GM19043 (cell line): Measurements from ENCODE around the gene UQCRFS1.
"Not testable (repeated sequence)": the region's sequence is repeated elsewhere in the genome, so short reads cannot be mapped to it uniquely, and the experiment has no call there.

ENCODE experiments used
- ATAC-seq: cut with Tn5 transposase; IDR thresholded peaks from one replicate; pipeline ENCODE4 v1.9.1; 2021; ENCODE audit warnings: low read depth; ENCODE audit not compliant: unreplicated experiment

UQCRFS1 gene

DNA sequence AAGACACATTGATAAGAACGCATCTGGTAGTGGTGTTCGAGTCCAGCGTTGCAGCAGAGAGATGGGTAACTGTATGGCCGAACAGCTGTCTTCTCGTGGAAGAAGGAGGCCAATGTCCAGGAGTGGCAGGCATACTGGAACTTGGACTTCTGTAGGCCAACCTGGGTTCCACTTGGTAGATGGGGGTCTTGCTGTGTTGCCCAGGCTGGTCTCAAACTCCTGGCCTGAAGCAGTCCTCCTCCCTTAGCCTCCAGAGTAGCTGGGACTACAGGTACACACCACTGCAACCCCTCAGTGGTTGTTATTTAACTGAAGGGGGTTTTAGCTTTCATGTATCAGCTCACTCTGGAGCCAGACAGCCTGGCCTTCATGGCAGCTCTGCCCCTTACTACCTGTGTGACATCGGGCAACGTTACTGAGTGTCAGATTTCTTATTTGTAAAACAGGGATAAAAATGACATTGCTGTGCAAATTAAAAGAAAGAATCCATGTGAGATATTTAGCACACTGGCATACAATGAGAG is 2.4 kb upstream of the UQCRFS1 start:
- no peak for ATAC-seq

DNA sequence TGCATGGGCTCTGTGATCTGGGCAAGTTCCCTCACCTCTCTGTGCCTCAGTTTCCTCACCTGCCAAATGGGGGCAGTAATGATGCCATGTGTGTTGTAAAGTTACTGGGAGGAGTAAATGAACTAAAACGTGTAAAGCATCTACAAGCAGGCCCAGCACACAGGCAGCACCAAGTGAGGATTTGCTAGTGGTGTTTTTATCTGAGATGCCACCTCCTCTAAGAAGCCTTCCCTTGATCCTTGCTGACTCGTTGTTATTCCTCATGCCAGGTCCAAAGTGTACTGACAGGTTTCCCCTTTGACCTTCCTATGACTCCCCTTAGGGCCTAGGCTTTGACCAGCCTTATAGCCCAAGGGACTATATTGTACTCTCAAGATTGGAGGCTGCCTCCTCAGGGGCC is 1.5 kb upstream of the UQCRFS1 start:
- no peak for ATAC-seq

DNA sequence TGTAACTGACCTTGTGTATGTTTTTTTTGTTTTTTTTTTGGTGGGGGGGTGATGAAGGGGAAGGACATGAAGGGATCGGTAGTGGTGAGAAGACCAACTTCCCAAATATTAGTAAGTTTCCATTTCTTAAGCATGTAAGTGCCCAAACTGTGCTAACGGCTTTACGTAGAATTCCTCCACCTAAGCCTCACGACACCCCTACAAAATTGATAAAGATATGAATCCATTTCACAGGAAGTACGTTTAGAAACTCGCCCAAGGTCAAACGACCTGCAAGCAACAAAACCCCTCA is 649 bp downstream of the UQCRFS1 start:
- no peak for ATAC-seq

DNA sequence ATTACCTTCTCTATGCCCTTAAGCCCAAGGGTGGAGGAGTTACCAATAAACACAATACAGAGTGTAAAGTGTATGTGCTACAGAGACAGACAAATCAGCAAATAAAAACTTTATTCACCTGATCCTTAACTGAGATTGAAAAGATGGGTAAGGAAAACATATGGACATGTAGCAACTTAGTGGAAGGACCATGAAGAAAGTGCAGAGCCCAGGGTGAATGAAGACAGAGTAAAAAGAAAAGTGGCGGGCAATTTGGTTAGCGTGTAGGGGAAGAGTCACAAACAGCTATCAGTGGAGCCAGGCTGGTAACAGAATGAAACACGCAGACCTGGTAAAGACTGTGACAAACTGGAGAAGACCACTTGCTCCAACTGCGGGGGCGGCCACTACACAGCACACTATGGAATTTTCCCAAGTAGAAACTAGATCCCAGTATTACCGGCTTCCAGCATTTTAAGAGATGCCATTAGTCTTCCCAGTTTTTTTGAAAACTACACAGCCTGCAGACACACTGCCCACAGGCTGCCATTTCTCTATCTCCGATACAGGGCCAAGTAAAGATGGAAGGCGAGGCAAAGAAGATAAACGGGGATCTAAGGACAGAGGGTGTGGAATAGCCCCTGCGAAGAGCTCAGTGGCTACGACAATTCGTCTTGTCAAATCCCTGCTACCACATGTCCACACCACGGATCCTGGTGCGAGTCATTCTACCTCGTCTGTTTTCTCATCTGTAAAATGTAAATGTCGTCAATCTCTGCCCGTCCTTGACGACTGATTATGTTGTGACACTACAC is 1.2 kb downstream of the UQCRFS1 start:
- ATAC-seq: no peak

DNA sequence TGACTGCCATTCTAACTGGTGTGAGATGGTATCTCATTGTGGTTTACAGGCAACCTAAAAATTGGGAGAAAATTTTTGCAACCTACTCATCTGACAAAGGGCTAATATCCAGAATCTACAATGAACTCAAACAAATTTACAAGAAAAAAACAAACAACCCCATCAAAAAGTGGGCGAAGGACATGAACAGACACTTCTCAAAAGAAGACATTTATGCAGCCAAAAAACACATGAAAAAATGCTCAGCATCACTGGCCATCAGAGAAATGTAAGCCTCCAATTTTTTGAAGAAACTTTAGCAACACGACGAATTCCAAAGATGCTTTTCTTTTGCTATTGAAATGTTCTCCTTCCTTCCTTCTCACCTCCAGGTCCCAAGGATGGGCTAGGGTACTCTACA is 1.9 kb downstream of the UQCRFS1 start:
- ATAC-seq: not testable (repeated sequence)

DNA sequence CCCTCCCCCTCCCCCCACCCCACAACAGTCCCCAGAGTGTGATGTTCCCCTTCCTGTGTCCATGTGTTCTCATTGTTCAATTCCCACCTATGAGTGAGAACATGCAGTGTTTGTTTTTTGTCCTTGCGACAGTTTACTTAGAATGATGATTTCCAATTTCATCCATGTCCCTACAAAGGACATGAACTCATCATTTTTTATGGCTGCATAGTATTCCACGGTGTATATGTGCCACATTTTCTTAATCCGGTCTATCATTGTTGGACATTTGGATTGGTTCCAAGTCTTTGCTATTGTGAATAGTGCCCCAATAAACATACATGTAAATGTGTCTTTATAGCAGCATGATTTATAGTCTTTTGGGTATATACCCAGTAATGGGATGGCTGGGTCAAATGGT is 2.4 kb downstream of the UQCRFS1 start:
- ATAC-seq: not testable (repeated sequence)

DNA sequence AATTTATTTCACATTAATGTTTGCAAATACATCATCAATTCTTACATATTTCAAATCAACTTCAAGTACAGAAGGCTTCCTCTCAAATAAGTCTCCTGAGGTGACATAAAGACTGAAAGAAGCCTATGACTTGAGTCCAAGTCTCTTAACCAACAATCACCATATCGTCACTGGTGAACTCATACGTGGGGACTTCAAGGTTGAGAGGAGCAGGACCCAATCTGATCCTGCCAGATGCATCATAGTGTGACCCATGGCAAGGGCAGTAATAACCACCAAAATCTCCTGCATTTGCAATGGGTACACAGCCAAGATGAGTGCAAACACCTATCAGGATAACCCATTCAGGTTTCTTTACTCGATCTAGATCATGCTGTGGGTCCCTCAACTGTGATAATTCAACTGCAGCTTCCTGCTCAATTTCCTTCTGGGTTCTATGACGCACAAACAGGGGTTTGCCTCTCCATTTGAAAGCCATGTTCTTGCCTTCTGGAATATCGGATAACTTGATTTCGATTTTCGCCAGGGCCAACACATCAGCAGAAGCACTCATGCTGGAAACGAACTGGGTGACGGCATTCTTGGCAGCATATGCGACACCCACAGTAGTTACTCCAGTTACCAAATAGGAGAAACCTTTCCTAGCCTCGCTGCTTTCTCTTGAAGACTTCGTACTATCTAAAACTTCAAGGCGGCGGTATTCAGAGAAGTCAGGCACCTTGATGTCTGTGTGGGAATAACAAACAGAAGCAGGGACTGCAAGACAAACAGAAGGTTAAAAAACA is 5.4 kb downstream of the UQCRFS1 start:
- not testable (repeated sequence) for ATAC-seq

DNA sequence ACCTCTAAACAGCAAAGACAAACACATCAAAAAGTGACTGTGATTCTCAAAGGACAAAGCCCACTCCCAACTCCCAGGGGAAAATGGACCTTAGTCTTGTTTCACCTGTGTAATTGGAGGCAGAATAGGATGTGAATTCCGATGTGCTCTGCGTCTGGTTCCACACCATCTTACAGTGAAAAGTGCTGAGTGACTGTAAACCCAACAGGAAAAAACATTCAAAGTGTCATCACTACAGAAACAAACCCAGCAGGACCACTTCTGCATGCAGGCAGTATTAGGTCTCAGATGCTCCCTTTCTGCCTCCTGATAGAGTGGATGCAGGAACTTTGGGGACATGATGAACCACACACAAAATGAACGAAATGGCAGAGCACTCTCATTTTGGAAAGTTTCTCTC is 6.5 kb downstream of the UQCRFS1 start:
- ATAC-seq: no peak

DNA sequence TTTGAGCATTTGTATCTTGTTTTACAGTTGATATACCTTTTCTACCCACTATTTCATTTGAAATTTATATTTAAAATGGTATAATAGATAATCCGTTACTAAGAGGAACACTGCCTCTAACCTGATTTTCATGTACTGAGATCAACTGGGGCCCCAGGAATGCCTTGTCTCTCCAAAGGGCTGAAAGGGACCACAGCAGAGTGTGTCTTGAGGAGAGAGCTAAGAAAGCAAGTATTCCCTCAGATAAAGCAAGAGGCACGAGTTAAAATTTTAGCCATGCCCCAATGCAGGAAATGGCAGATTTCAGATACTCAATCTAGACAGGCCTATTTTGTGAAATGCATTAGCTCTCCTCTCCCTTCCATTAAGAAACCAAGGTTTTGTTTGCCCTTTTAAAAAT is 10.7 kb downstream of the UQCRFS1 start:
- no peak for ATAC-seq

DNA sequence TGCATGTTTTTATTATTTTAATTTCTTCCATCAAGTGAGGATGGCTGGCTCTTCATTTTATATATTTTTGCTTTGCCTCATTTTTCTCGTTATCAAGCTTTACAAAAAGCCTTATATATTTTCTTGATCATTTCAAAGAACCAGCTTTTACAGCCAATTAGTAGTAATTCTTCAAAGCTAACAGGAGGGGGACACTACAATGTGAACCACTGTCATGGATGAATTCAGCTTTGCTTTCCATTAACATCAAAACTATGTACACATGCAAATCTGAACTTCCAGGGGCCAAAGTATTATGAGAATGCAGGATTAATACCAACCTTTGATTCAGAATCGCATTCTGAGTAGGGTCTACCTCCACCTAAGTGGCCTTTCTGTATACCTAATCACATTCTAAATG is 11.1 kb downstream of the UQCRFS1 start:
- no peak for ATAC-seq

DNA sequence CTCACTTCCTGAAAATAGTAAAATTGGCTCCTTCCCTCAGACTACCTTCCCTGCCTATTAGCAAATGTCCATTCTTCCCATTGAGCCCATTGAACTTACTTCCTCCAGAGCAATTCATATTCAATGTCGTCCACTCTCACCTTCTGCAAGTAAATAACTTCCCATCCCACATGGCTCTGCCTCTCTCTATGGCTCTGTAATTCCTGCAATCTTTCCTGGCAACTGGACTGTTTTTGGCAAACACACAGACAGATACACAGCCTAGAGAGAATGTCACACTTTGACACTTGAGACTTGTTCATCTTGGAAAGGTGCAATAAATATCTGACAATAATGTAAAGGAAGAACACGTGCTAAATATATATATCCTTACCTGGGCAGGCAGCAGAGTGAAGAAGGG is 18.3 kb downstream of the UQCRFS1 start:
- ATAC-seq: no peak

DNA sequence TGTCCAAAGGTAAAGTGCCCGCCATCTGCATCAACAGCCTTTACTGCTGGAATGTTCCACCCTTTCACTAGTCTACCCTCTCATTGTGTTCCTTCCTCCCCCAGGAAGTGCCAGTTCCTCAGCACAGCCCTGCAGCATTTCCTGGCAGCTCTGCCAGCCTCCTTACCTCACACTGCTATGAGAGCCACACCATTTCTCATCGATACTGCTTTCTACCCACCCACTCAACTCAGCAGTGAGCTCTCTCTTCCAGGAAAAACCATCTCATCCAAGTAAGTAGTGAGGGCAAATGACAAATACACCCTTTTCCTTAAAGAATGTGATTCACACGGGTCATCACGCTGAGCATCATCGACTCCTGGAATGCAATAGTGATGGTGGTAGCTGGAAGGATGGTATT is 19.8 kb downstream of the UQCRFS1 start:
- ATAC-seq: no peak

DNA sequence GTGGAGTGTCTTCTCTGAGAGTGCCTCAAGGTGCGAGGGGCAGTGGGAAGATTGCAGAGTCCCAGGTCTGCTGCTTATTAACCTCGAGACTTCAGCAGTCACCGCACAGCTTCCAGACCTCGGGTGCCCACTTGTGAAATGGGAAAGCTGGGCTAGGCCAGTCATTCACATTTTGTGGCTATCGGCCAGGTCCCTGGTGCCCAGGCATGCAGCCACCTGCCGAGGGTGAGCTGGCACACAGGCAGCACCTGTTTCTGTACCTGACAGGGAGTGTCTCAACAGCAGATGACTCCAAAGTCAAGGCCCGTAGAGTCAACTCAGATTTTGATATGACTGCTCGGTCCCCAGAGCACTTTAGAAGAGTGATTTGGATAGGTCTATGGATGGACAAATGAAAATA is 21.9 kb downstream of the UQCRFS1 start:
- no peak for ATAC-seq

DNA sequence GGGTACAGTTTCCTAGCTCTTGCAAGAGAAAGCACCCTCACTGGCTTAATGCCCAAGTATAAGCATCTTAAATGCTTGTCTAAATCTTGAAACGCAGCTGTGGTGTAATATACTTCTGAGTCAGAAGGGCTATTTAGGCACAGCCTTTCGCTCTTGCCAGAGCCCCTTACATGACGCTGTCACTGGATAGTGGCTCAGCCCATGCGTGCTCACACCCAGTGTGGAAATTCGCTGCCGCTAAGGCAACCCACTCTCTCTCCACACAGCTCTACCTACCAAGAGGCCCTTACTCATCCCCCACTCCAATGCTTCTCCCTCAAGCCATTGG is 24.0 kb downstream of the UQCRFS1 start:
- ATAC-seq: no peak

DNA sequence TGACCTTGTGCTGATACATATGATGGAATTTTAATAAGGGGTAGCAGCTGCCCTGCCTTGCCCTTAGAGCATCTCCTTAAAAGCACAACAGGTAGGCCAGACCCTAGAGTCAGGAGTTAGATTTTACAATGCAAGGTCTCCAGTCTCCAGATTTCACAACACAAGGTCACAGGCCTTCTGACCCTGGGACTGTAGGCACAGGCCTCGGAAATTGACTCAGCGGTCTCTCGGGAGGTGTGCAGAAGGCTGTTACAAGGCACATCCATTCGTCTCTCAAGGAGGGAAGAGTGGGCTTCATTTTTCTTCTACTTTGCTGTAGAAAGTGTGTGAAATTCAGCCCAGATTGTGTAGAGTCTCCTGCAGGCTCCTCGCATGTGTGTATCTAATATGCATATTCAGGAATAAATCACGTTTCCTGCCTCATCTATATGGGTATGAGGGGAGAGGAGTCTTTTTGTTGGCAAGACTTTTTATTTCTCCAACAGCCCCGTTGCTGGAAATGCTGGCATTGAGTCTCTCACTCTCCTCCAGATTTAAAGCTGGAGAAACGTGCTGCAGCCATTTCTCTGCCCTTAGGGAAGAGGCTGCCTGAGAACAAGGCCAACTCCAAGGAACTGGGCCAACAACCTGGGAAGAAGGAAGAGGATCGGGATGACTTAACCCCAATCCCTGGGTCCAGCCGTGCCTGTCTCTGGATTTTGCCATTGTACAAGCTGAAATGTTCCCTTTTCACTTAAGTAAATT is 24.5 kb downstream of the UQCRFS1 start:
- ATAC-seq: no peak

DNA sequence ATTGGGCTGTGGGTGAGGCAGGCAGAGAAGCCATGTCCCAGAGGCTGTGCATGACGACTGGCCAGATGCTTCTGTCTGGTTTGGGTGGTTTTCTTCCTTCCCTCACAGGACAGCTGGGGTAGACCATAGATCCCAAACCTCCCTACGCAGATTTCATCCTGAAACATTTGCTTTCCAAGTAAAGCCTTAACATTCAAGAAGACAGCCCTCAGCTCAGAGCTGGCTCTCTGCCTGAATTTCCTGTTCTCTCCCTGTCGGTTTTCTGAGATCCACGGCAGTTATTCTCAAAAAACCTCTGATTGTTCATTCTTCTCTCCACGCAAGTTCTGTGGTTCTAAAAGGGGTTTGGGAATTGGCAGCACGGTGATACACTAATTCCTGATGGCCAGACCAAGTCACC is 25.3 kb downstream of the UQCRFS1 start:
- ATAC-seq: no peak

DNA sequence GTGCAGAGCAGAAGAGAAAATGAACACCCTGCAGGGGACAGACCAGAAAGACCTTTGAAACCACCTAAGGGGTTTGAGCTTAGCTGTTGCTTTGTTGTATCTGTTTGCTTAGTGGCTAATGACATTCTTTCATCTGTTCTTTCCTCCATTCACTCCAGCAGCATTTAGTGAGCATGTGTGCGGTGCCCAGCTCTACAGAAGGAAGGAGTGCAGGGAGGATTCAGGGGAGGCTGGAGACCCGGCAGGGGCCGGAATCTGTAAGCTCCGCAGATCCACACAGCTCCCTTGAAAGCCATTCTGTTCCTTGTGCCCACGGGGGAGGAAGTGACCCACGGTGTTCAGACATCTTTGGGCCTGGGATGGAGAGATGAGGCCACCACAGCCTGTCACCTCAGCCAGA is 27.5 kb downstream of the UQCRFS1 start:
- ATAC-seq: no peak

DNA sequence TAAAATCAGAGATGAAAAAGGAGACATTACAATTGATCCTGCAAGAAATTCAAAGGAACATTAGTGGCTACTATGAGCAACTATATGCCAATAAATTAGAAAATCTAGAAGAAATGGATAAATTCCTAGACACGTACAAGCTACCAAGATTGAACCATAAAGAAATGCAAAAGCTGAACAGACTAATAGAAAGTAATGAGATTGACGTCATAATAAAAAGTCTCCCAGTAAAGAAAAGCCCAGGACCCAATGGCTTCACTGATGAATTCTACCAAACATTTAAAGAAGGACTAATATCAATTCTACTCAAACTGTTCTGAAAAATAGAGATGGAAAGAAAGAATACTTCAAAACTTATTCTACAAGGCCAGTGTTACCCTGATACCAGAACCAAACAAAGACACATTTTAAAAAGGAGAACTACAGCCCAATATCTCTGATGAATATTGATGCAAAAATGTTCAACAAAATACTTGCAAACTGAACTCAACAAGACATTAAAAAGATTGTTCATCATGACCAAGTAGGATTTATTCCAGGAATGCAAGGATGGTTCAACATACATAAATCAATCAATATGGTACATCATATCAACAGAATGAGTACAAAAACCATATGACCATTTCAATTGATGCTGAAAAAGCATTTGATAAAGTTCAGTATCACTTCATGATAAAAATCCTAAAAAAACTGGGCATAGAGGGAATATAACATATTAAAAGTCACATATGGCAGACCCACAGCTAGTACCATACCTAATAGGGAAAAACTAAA is 35.8 kb downstream of the UQCRFS1 start:
- ATAC-seq: no peak

DNA sequence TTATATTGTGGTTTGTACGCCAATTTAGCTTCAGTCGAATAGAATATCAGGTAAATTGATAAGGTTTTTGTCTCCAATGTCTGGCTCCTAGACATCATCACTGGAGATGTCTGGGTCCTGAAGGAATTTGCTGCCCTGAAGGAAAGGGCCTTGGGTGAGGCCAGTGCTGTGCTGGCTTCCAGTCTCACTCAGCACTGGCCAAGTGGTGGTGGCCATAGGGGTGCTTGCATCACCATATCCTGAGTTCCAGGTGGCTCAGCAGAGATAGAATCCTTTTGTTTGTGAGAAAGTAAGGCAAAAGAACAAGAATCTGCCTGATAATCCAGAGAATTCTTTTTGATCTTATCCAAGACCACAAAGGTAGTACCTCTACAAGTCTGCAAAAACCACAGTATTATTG is 39.1 kb downstream of the UQCRFS1 start:
- ATAC-seq: no peak

DNA sequence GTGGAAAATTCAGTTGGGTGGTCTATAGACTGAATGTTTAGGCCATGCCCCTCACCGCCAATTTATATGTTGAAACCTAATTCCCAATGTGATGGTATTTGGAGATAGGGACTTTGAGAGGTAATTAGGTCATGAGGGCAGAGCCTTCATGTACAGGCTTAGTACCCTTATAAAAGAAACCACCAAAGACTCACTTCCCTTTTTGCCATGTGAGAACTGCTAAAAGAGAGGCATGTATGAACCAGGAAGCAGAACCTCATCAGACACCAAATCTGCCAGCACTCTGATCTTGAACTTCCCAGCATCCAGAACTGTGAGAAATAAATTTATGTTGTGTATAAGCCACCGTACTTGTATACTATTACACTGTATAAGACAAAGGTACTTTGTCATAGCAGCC is 40.6 kb downstream of the UQCRFS1 start:
- ATAC-seq: no peak

DNA sequence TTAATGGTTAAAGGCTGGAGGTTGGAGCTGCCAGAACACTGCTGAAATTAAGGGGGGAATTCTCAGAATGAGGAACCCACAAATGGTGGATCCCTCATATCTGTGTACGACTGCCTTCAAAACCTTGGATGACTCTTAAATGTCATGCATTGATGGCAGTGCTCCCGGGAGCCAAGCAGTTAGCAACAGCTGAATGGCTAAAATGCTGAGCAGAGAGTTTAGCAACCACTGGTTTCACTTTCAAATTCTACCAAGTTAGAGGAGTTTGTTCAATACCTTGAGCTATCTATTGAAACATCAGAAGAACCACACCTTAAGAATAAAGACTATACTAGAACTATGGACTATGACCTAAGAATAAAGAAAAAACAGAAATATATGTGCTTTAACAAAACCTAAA is 41.4 kb downstream of the UQCRFS1 start:
- no peak for ATAC-seq
